Measurements from ENCODE around the gene TMEM145. TPM values are rescaled to one million over a fixed set of nuclear protein-coding genes. Genes with fewer than 3 reads are reported as not detected.

The TMEM145 gene
- total and polyA plus RNA-seq, 9 of the 15 experiments (the other 6 are each of a cell fraction or from before 2014, with no cell fraction given), result 0.80 to 5.5 (median 1.9) TPM; not detected in 3

DNA sequence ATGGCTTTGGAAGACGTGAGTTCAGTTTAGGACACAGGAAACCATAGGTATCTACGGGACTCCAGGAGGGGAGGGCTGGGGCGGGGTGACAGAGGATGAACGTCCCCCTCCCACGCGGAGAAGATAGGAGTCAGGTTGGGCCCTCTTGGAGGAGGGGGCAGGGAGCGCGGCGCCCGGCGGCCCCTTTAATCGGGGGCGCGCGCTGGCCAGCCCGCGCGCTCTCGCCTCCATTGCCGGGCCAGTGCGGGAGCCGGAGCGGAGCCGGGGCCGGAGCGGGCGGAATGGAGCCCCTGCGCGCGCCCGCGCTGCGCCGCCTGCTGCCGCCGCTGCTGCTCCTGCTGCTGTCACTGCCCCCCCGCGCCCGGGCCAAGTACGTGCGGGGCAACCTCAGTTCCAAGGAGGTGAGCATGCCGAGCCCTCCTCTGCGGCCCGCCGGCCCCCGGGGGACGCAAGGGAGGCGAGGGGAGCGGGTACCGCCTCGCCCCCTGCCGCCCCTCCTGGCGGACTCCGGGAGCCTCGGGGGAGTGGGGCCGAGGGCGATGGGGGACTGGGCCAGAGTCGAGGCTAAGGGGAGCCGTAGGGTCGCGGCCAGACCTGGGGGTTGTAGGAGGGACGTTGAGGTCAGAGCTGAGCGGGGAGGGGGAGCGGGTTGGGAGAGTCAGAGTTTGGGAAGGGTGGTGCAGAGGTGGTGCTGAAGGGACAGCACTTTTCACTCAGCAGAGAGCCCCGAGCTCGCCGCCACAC, at the start of gene TMEM145 (continued):
- TF ChIP-seq CXXC5 (CRISPR knock-in tag; IDR thresholded peaks at IDR 0.05) (peak; percentile 82), GATA2 (CRISPR knock-in tag; IDR thresholded peaks at IDR 0.05) (no peak), ZNF584 (CRISPR knock-in tag; IDR thresholded peaks at IDR 0.05; ENCODE audit: low read depth) (peak; percentile 68), NONO (IDR thresholded peaks at IDR 0.05; ENCODE audit: low read depth in 2 of 2, low read length in 1 of 2) (peak in 1 of 2 experiments; percentile 53; a peak in 1 of 4 replicates), ATF1 (CRISPR knock-in tag; IDR thresholded peaks at IDR 0.05) (no peak), ATF1 (tag; IDR thresholded peaks at IDR 0.05) (0 out of 2 replicates have a peak, but pooled peaks have one; percentile 14), NRF1 (conservative IDR thresholded peaks at IDR 0.05 in 1 of 2, IDR thresholded peaks at IDR 0.05 in 1 of 2) (peak; percentile 76 to 81), EHMT2 (IDR thresholded peaks at IDR 0.05) (peak; percentile 98), KHSRP (IDR thresholded peaks at IDR 0.05) (no peak), HDAC2 (IDR thresholded peaks at IDR 0.05) (peak; percentile 72), ZNF263 (CRISPR knock-in tag; IDR thresholded peaks at IDR 0.05; ENCODE audit: borderline replicate concordance) (0 out of 2 replicates have a peak, but pooled peaks have one; percentile 41), BCOR (IDR thresholded peaks at IDR 0.05) (no peak), TEAD1 (CRISPR knock-in tag; IDR thresholded peaks at IDR 0.05) (0 out of 4 replicates have a peak, but pooled peaks of 1 of the 2 experiments have one; percentile 38), ZNF644 (tag; IDR thresholded peaks at IDR 0.05; ENCODE audit: low read depth) (0 out of 2 replicates have a peak, but pooled peaks have one; percentile 41), HDAC8 (tag; IDR thresholded peaks at IDR 0.05) (peak; percentile 69), YY1 (IDR thresholded peaks at IDR 0.05; ENCODE audit: borderline replicate concordance in 1 of 3, control insufficient read depth in 1 of 3, extremely low read depth in 1 of 3, insufficient read depth in 3 of 3, insufficient read length in 1 of 3, insufficient replicate concordance in 2 of 3, low read depth in 1 of 3, low read length in 2 of 3) (peak in 2 of 3 experiments; percentile 77 to 82), SAFB (IDR thresholded peaks at IDR 0.05; ENCODE audit: borderline replicate concordance, low read depth, low read length) (peak; percentile 7; the same call in 1 of the 2 replicates), ZNF311 (CRISPR knock-in tag; IDR thresholded peaks at IDR 0.05) (no peak)
- TF ChIP-seq, protein P1, sequence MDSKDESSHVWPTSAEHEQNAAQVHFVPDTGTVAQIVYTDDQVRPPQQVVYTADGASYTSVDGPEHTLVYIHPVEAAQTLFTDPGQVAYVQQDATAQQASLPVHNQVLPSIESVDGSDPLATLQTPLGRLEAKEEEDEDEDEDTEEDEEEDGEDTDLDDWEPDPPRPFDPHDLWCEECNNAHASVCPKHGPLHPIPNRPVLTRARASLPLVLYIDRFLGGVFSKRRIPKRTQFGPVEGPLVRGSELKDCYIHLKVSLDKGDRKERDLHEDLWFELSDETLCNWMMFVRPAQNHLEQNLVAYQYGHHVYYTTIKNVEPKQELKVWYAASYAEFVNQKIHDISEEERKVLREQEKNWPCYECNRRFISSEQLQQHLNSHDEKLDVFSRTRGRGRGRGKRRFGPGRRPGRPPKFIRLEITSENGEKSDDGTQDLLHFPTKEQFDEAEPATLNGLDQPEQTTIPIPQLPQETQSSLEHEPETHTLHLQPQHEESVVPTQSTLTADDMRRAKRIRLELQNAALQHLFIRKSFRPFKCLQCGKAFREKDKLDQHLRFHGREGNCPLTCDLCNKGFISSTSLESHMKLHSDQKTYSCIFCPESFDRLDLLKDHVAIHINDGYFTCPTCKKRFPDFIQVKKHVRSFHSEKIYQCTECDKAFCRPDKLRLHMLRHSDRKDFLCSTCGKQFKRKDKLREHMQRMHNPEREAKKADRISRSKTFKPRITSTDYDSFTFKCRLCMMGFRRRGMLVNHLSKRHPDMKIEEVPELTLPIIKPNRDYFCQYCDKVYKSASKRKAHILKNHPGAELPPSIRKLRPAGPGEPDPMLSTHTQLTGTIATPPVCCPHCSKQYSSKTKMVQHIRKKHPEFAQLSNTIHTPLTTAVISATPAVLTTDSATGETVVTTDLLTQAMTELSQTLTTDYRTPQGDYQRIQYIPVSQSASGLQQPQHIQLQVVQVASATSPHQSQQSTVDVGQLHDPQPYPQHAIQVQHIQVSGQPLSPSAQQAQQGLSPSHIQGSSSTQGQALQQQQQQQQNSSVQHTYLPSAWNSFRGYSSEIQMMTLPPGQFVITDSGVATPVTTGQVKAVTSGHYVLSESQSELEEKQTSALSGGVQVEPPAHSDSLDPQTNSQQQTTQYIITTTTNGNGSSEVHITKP (IDR thresholded peaks at IDR 0.05; ENCODE audit: partially characterized antibody), result peak; percentile 59
- TF ChIP-seq, protein P2, sequence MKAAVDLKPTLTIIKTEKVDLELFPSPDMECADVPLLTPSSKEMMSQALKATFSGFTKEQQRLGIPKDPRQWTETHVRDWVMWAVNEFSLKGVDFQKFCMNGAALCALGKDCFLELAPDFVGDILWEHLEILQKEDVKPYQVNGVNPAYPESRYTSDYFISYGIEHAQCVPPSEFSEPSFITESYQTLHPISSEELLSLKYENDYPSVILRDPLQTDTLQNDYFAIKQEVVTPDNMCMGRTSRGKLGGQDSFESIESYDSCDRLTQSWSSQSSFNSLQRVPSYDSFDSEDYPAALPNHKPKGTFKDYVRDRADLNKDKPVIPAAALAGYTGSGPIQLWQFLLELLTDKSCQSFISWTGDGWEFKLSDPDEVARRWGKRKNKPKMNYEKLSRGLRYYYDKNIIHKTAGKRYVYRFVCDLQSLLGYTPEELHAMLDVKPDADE (conservative IDR thresholded peaks at IDR 0.05; ENCODE audit: control insufficient read depth, low read depth, low read length), result peak; percentile 70; the same call in 1 of the 2 replicates
- TF ChIP-seq, protein P3, sequence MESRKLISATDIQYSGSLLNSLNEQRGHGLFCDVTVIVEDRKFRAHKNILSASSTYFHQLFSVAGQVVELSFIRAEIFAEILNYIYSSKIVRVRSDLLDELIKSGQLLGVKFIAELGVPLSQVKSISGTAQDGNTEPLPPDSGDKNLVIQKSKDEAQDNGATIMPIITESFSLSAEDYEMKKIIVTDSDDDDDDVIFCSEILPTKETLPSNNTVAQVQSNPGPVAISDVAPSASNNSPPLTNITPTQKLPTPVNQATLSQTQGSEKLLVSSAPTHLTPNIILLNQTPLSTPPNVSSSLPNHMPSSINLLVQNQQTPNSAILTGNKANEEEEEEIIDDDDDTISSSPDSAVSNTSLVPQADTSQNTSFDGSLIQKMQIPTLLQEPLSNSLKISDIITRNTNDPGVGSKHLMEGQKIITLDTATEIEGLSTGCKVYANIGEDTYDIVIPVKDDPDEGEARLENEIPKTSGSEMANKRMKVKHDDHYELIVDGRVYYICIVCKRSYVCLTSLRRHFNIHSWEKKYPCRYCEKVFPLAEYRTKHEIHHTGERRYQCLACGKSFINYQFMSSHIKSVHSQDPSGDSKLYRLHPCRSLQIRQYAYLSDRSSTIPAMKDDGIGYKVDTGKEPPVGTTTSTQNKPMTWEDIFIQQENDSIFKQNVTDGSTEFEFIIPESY (CRISPR knock-in tag; IDR thresholded peaks at IDR 0.05), result 0 out of 2 replicates have a peak, but pooled peaks have one; percentile 46

All from K562 (cell line).